ENCODE measurements around the gene TBCB.
"Not testable (repeated sequence)": the region's sequence is repeated elsewhere in the genome, so short reads cannot be mapped to it uniquely, and the experiment has no call there.

TBCB gene

GRCh38 chr19:36120092-36120983, 5.1 kb downstream of the TBCB start:
- TF ChIP-seq, protein P1, sequence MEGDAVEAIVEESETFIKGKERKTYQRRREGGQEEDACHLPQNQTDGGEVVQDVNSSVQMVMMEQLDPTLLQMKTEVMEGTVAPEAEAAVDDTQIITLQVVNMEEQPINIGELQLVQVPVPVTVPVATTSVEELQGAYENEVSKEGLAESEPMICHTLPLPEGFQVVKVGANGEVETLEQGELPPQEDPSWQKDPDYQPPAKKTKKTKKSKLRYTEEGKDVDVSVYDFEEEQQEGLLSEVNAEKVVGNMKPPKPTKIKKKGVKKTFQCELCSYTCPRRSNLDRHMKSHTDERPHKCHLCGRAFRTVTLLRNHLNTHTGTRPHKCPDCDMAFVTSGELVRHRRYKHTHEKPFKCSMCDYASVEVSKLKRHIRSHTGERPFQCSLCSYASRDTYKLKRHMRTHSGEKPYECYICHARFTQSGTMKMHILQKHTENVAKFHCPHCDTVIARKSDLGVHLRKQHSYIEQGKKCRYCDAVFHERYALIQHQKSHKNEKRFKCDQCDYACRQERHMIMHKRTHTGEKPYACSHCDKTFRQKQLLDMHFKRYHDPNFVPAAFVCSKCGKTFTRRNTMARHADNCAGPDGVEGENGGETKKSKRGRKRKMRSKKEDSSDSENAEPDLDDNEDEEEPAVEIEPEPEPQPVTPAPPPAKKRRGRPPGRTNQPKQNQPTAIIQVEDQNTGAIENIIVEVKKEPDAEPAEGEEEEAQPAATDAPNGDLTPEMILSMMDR (IDR thresholded peaks at IDR 0.05; ENCODE audit: borderline replicate concordance, insufficient read depth, low read depth, low read length): no peak
- H3K4me3 ChIP-seq (ENCODE audit: low read depth, low read length): no peak overlapping the region

DNA sequence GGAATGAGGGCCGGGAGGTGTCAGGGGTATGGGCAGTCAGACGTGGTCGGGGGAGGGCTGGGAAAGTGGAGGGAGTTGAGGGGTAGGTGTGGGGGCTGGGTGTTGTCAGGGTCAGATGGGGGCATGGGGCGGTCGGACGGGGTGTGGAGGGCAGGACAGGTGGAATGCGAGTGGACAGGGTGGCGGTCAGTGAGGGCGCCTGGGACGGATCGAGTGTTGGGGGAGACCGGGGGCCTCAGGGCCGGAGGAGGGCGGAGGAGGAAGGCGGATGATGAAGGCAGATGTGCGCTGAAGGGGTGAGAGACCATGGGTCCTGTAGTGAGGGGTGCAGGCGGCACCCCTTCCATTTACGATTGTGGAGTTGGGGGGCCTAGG, 5.7 kb downstream of the TBCB start:
- TF ChIP-seq, protein P1 (IDR thresholded peaks at IDR 0.05; ENCODE audit: borderline replicate concordance, insufficient read depth, low read depth, low read length): no peak
- no peak overlapping the region for H3K4me3 ChIP-seq (ENCODE audit: low read depth, low read length)

GRCh38 chr19:36121486-36122124, 6.3 kb downstream of the TBCB start:
- TF ChIP-seq, protein P1 (IDR thresholded peaks at IDR 0.05; ENCODE audit: borderline replicate concordance, insufficient read depth, low read depth, low read length): no peak
- no peak overlapping the region for H3K4me3 ChIP-seq (ENCODE audit: low read depth, low read length)

GRCh38 chr19:36125557-36125956, 10.3 kb downstream of the TBCB start:
- TF ChIP-seq, protein P1 (IDR thresholded peaks at IDR 0.05; ENCODE audit: borderline replicate concordance, insufficient read depth, low read depth, low read length): no peak
- H3K4me3 ChIP-seq (ENCODE audit: low read depth, low read length): no peak overlapping the region

DNA sequence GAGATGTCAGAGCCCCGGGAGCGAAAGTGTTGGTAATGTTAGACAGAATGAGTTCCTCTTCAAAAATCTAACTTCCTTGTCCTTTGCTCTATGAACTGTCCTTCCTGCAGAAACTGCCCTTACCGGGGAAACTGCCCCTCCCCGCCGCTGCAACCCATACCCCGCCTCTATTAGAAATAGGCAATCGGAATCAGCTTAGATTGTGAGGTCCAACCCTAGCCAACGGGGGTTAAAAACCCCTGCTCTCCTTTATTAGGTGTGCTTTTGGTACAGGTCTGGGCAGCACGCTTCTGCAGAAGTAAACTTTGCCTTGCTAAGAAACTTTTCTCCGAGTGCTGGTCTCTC, 13.1 kb downstream of the TBCB start:
- H3K4me3 ChIP-seq (ENCODE audit: low read depth, low read length): peak overlapping the region; percentile 57
- TF ChIP-seq, protein P1 (IDR thresholded peaks at IDR 0.05; ENCODE audit: borderline replicate concordance, insufficient read depth, low read depth, low read length): no peak

DNA sequence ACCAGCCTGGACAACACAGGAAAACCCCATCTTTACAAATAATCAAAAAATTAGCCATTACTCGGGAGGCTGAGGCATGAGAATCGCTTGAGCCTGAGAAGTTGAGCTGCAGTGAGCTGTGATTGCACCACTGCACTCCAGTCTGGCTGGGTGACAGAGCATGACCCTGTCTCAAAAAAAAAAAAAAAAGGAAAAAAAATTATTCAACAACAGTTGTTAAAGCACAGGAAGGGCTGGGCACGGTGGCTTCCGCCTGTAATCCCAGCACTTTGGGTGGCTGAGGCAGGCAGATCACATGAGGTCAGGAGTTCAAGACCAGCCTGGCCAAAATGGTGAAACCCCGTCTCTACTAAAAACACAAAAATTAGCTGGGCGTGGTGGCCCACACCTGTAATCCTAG, 16.0 kb downstream of the TBCB start:
- not testable (repeated sequence) for H3K4me3 ChIP-seq (ENCODE audit: low read depth, low read length)

- H3K4me3 ChIP-seq (ENCODE audit: low read depth, low read length): not testable (repeated sequence)
Observed at GRCh38 chr19:36134867-36135266, 19.6 kb downstream of the TBCB start.

GRCh38 chr19:36136964-36137686, 21.9 kb downstream of the TBCB start:
- TF ChIP-seq, protein P1 (IDR thresholded peaks at IDR 0.05; ENCODE audit: borderline replicate concordance, insufficient read depth, low read depth, low read length): no peak
- no peak overlapping the region for H3K4me3 ChIP-seq (ENCODE audit: low read depth, low read length)
